Neural crest cell (in vitro differentiated cells): ENCODE data around the gene GATA2. TPM values are rescaled to one million over a fixed set of nuclear protein-coding genes. Genes with fewer than 3 reads are reported as not detected.

Source experiments
- DNase-seq: peaks from one replicate; pipeline ENCODE4 v3.0.0; 2021; ENCODE audit warnings: low read depth, mixed read lengths, low spot score
- H3K27ac Mint-ChIP-seq: one replicate; pipeline ENCODE4 v1.8.0; 2021; ENCODE audit warnings: mild to moderate bottlenecking, mixed read lengths; ENCODE audit not compliant: unreplicated experiment
- H3K27me3 Mint-ChIP-seq: 2 replicates; pipeline ENCODE4 v1.8.0; 2021; ENCODE audit warnings: low read depth, mild to moderate bottlenecking, mixed read lengths
- H3K36me3 Mint-ChIP-seq: 2 replicates; pipeline ENCODE4 v1.8.0; 2021; ENCODE audit warnings: low read depth, mild to moderate bottlenecking, mixed read lengths
- H3K4me1 Mint-ChIP-seq: 2 replicates; pipeline ENCODE4 v1.8.0; 2021; ENCODE audit warnings: mixed read lengths
- H3K4me3 Mint-ChIP-seq: one replicate; pipeline ENCODE4 v1.8.0; 2021; ENCODE audit warnings: mild to moderate bottlenecking, mixed read lengths
- H3K9me3 Mint-ChIP-seq: 2 replicates; pipeline ENCODE4 v1.8.0; 2021; ENCODE audit warnings: mixed read lengths
- CTCF ChIP-seq: fragments of 200-600 bp; sonication (generic); conservative IDR thresholded peaks from 2 replicates; pipeline ENCODE4 v1.5.0; 2021; ENCODE audit warnings: antibody characterized with exemption, mild to moderate bottlenecking
- total RNA-seq: library from RNA; stranded (reverse); gene quantifications from 2 replicates; pipeline ENCODE4 v1.2.1, GENCODE V29; 2021

GATA2 gene
- total RNA-seq, 1 donor from 2014 or later = 0.30 TPM

GRCh38 chr3:128434524-128434923 lies 58.5 kb downstream of the GATA2 start:
- H3K36me3 Mint-ChIP-seq = no peaks in the 10 kb centered on the region
- H3K27me3 Mint-ChIP-seq = peaks cover 88% of the 10 kb centered on the region
- no peak for TF ChIP-seq CTCF
- no peaks in the 10 kb centered on the region for H3K9me3 Mint-ChIP-seq
- H3K4me1 Mint-ChIP-seq = peaks cover 14% of the 10 kb centered on the region
- DNase-seq = no peak
- no peak overlapping the region for H3K4me3 Mint-ChIP-seq
- no peak overlapping the region for H3K27ac Mint-ChIP-seq

- no peak for TF ChIP-seq CTCF
- DNase-seq = no peak
- Mint-ChIP-seq H3K36me3 (no peaks in the 10 kb centered on the region), H3K27ac (no peak overlapping the region), H3K4me1 (peaks cover 14% of the 10 kb centered on the region), H3K9me3 (no peaks in the 10 kb centered on the region), H3K27me3 (peaks cover 87% of the 10 kb centered on the region), H3K4me3 (peak overlapping the region; percentile 35)
These were observed 59.2 kb downstream of the GATA2 start for GRCh38 chr3:128433837-128434165.

GRCh38 chr3:128432971-128433836 lies 59.8 kb downstream of the GATA2 start:
- peaks cover 87% of the 10 kb centered on the region for H3K27me3 Mint-ChIP-seq
- TF ChIP-seq CTCF = no peak
- no peak overlapping the region for H3K4me3 Mint-ChIP-seq
- H3K27ac Mint-ChIP-seq = peak overlapping the region; percentile 6
- peaks cover 18% of the 10 kb centered on the region for H3K4me1 Mint-ChIP-seq
- DNase-seq = no peak
- H3K36me3 Mint-ChIP-seq = no peaks in the 10 kb centered on the region
- no peaks in the 10 kb centered on the region for H3K9me3 Mint-ChIP-seq

- Mint-ChIP-seq H3K27me3 (peaks cover 92% of the 10 kb centered on the region), H3K36me3 (no peaks in the 10 kb centered on the region), H3K27ac (peak overlapping the region; percentile 81), H3K4me3 (peak overlapping the region; percentile 56), H3K4me1 (peaks cover 26% of the 10 kb centered on the region), H3K9me3 (no peaks in the 10 kb centered on the region)
- no peak for TF ChIP-seq CTCF
- DNase-seq = no peak
These were observed 60.6 kb downstream of the GATA2 start for GRCh38 chr3:128432301-128432970.

GRCh38 chr3:128431803-128432300 lies 61.1 kb downstream of the GATA2 start:
- Mint-ChIP-seq H3K27me3 (peaks cover 92% of the 10 kb centered on the region), H3K36me3 (no peaks in the 10 kb centered on the region), H3K4me1 (peaks cover 31% of the 10 kb centered on the region), H3K27ac (no peak overlapping the region), H3K9me3 (no peaks in the 10 kb centered on the region), H3K4me3 (peak overlapping the region; percentile 56)
- no peak for DNase-seq
- no peak for TF ChIP-seq CTCF
